Ramos (cell line): ENCODE results near the gene WNT9A.

Source experiments
- in situ Hi-C: fragments of 300-500 bp; cut with MboI; formaldehyde crosslinking; loops from one replicate; pipeline ENCODE4 v1.14.3; 2022; ENCODE audit warnings: low sequenced_read_pairs; ENCODE audit not compliant: unreplicated experiment

The WNT9A gene

GRCh38 chr1:227955808-227956207, 8.1 kb upstream of the WNT9A start:
- in situ Hi-C loops = loop anchor here (10.0 kb wide), 2 partner anchors 191 to 481 kb away; no protein-coding TSS in a partner anchor

- in situ Hi-C loops = loop anchor here (10.0 kb wide), 2 partner anchors 190 to 480 kb away; no protein-coding TSS in a partner anchor
Measured at GRCh38 chr1:227954163-227954850, 6.6 kb upstream of the WNT9A start.

- in situ Hi-C loops = loop anchor here (10.0 kb wide), 2 partner anchors 188 to 478 kb away; no protein-coding TSS in a partner anchor
Measured at GRCh38 chr1:227953022-227953412, 5.3 kb upstream of the WNT9A start.

DNA sequence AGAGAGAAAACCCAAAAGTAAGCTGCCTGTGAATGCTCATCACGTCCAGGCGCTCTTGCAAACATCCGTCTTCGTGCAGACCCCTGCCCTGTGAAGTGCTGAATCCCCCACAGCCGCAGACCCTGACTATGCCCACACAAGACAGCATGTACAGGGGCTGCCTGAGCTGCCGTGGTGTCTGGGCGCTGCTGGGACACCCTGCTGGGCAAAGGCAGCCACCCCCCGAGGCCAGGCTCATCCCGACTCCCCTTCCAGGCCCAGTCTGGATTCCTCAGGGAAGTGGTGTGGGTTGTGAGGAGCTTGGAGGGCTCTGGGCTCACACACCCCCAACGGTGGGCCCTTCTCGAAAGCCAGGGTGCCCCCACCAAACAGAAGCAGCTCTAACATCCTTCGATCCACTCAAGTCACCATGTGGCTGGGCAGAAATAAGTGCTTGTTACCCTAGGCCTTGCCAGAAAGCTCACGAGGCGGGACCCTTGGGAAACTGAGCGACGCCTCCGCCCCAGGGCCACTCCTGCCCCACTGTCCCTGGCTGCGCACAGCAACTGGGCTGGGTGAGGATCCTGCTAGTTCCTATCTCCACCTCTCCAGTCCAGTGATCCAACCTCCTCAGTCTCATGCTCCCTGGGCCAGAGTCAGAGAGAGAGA, 4.8 kb upstream of the WNT9A start:
- in situ Hi-C loops = loop anchor here (10.0 kb wide), 2 partner anchors 188 to 478 kb away; no protein-coding TSS in a partner anchor

GRCh38 chr1:227951624-227952373, 4.1 kb upstream of the WNT9A start:
- in situ Hi-C loops = loop anchor here (10.0 kb wide), 2 partner anchors 187 to 477 kb away; no protein-coding TSS in a partner anchor

DNA sequence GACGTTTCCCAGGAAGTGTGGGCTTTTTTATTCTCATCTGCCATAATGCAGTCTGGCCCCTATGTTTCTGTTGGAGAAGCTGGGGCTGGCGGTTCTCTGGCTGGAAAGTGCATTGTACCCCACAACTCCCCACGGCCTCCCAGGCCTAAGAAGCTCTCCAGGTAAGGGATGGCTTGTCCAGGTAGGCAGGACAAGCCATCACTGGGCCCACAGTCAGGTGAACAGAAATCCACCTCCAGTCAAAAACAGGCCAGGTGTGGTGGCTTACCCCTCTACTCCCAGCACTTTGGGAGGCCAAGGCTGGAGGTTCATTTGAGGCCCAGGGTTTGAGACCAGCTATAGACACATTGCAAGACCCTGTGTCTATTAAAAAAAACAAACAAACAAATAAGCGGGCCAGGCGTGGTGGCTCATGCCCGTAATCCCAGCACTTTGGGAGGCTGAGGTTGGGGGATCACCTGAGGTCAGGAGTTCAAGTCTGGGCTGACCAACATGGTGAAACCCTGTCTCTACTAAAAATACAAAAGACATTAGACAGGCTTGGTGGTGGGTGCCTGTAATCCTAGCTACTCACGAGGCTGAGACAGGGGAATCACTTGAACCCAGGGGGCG, 3.1 kb upstream of the WNT9A start:
- in situ Hi-C loops = loop anchor here (10.0 kb wide), 2 partner anchors 186 to 476 kb away; no protein-coding TSS in a partner anchor

DNA sequence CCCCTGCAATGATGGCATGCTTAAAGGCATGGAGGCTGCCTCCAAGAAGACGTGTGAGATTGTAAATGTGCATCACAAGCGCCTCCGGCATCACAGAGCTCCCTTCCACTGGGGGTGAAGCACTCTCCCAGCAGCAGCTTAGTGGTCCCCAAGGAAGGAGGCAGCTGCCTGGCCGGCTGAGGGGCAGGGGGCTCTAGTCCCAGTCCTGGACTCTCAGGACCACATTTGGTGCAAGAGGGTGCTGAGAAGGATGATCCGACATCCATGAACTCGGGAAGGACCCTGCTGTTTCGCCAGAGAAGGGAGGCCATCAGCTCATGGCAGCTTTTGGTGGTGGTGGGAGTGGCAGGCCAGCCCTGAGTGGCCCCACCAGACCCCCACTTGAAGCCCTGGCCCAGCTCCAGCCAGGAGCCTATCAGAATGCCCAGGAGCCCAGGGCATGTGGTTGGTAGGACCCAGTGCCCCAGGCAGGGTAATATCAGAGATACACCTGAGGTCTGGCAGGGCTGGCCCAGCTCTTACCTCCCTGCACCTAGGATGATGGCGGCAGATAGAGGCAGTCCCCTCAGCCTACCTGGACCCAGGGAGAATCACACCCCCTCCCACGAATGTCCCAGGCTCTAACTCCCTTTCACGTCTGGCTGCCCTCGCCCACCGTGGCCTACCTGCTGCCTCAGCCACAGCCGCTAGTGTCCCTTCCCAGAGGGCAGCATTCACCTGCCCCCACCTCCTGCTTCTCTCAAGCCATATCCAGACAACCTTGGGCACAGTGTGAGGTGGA, 2.4 kb upstream of the WNT9A start:
- in situ Hi-C loops = loop anchor here (10.0 kb wide), 2 partner anchors 185 to 475 kb away; no protein-coding TSS in a partner anchor

DNA sequence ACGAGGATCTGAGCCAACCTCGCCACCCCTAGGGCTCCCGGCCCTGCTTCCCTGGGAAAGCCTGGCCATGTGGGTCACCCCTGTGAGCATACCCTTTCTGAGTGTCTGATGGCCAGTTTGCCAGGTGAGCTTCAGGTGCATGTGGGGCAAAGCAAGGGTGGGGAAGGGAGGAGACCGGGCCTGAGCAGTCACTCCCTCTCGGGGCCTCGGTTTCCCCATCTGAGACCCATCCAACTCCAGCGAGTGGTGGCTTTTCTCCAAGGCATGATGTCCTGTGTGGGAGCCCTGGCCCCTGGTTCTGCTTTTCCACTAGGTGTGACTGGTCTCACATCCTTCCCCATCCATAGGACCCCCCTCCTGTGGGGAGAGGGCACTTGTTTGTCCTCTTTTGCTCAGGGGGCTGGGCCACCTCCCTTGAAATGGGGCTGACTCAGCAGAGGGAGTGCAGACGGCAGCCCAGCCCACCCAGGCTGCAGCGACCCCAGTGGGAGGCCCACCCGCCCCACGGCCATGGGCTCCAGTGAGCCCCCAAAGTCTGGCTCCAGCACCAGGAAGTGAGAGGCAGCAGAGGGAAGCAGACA, 1.7 kb upstream of the WNT9A start:
- in situ Hi-C loops = no loop called here

DNA sequence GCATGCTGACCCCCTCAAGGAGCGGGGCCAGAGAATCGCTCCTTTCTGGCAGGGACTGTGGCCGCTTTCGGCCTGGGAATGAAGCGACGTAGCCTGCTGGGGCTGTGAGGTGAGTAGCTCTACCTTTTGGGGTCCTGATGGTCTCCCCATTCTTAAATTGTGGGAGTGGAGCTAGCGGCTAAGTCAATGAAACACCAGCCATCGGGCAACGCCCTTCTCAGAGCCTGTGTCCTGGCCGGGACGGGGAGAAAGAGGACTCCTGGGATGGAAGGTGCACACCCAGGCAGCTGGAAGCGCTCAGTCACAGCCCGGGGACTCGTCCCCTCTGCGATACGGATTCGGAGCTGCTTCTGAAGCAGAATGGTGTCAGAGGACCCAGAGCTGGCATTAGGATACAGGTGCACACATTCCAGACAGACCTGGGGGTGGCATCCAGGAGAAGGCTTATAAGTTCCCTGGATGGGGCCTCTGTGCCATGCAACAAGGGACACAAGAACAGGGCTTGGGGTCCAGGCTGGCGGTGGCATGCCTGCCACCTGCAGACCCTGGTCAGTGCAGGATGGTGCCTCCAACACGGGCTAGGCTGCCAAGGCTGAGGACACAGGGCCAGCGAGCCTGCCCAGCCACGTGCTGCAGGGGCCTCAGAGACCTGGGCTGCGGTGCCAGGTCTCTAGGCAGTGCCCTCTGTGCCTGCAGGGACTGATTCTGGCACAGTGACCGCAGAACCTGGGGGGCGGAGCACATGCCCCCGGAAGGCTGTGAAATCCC, 945 bp upstream of the WNT9A start:
- in situ Hi-C loops = no loop called here

- in situ Hi-C loops = no loop called here
Measured at GRCh38 chr1:227947386-227947675, 401 bp downstream of the WNT9A start.

GRCh38 chr1:227946624-227947385, 927 bp downstream of the WNT9A start:
- in situ Hi-C loops = no loop called here

GRCh38 chr1:227945891-227946623, 1.7 kb downstream of the WNT9A start:
- in situ Hi-C loops = no loop called here

DNA sequence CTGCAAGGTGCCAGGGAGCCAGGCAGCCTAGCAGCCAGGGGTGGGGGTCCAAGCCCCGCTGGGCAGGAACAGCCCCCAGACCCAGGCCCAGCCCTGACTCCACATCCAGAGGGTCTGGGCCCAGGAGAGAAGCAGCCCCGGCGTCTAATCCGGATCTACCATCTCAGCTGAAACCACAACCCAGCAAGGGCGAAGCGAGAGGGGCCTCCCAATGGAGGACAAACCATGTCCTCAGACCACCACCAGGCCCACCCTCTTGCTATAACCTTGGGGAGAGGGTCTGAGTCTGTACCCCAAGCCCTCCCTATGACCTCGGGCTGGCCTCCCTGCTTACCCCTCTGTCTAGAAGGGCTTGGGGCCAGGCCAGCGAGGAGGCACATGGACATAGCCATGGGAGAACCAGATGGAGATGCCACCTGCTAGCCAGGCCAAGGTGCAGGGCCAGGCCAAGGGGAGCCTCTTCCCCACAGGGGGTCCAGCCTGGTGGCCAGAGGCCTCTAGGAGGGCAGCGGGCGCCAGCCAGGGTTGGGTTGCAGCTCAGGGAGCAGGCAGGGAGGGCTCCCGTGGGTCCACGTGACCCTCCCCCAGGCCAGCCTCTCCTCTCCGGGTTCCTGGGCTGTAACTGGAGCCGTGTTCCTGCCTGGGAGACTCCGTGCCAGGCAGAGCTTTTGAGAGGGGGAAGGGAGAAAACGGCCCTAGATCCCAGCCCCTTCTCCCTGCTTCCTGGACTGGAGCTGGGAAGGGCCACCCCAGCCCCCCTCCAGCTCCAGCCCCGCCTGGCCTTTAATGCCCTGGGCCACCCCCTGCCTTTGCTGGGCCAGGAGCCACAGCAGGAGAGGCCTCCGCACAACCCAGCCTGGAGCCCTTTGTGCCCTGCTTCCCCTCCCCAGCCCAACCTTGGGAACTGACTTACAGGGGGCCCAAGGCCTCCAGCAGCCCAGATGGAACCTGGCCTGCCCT, 2.5 kb downstream of the WNT9A start:
- in situ Hi-C loops = no loop called here

DNA sequence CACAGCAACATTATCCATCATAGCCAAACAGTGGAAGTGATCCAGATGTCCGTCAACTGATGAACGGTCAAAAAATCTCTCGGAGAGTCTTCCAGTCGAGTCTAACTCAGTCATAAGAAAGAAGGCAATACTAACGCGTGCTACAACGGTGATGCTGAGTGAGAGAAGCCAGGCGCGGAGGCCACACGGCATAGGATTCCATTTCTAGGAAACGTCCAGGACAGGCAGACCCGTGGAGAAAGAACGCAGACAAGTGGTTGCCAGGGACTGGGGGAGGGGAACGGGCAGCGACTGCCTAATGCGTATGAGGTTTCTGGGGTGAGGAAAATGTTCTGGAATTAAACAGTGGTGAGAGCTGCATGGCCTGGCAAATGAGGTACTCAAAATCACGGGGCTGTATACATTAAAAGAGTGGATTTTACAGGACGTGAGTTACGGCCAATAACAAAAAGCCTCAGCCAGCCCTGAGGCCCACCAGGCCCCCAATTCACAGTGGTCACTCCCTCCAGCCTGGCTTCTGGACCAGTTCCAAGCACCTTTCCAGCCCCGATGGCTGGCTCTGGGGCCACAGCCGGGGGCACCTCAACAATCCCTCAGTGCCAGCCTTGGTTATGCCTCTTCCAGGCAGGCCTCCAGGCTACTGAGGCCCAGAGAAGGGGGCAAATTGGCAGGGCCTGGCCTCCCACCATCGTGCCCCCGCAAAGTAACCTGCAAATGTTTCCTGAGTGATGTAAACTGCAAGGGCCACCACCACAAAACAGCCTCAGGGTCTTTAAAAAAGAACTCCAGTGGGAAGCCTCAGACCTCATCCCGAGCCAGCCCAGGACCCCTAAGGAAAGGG, 3.4 kb downstream of the WNT9A start:
- in situ Hi-C loops = no loop called here

DNA sequence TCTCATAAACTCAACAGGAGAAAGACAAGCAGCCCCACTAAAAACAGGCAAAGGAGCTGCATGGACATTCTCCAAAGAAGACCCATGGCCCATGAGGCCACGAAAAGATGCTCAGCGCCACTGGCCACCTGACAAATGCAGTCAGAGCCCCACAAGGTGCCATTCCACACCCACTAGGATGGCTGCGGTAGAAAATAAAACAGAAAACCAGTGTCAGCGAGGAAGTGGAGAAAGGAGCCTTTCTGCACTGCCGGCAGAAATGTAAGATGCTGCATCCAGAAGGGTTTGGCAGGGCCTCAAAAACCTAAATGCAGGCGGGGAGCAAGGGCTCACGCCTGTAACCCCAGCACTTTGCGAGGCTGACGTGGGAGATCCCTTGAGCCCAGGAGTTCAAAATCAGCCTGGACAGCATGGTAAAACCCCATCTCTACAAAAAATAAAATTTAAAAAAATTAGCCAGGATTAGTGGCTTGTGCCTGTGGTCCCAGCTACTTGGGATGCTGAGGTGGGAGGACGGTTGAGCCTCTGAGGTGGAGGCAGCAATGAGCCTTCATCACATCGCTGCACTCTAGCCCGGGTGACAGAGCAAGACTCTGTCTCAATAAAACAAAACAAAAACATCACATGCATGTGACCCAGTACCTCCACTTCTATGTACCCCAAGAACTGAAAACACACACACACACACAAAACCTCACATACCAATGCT, 4.2 kb downstream of the WNT9A start:
- in situ Hi-C loops = no loop called here
